NCI-H345 (cell line): Measurements from ENCODE around the gene TRIM58.

Experiments
- DNase-seq: peaks from one replicate; lab custom pipeline; 2025; lab: John Stamatoyannopoulos, UW

Gene TRIM58

GRCh38 chr1:247857069-247857984, at the start of gene TRIM58:
TRIM58 (plus strand) TSS chr1:247857187; CDS start chr1:247857247, 60 bp downstream.
- no peak for DNase-seq

- DNase-seq, result no peak
Measured at GRCh38 chr1:247812637-247813036, 44.4 kb upstream of the TRIM58 start.

- no peak for DNase-seq
Measured at GRCh38 chr1:247822060-247822459, 34.9 kb upstream of the TRIM58 start.

- no peak for DNase-seq
Measured at GRCh38 chr1:247824023-247824422, 33.0 kb upstream of the TRIM58 start, which contains the start of gene OR14A16. OR14A16 (minus strand) TSS chr1:247824119; CDS start chr1:247815729, 8,390 bp downstream.

GRCh38 chr1:247825362-247825761, 31.6 kb upstream of the TRIM58 start:
- DNase-seq, result no peak

GRCh38 chr1:247829656-247830055, 27.3 kb upstream of the TRIM58 start:
- no peak for DNase-seq

GRCh38 chr1:247833601-247834000, 23.4 kb upstream of the TRIM58 start:
- no peak for DNase-seq

- DNase-seq, result no peak
Measured at GRCh38 chr1:247840818-247841217, 16.2 kb upstream of the TRIM58 start.

- DNase-seq, result no peak
Measured at GRCh38 chr1:247841796-247842195, 15.2 kb upstream of the TRIM58 start, which contains the start of gene OR11L1. OR11L1 (minus strand) TSS chr1:247841896; CDS start chr1:247841896, 0 bp downstream.

GRCh38 chr1:247843411-247843810, 13.6 kb upstream of the TRIM58 start:
- no peak for DNase-seq

GRCh38 chr1:247845011-247845692, 11.8 kb upstream of the TRIM58 start:
- no peak for DNase-seq

GRCh38 chr1:247845693-247846017, 11.3 kb upstream of the TRIM58 start:
- no peak for DNase-seq

- DNase-seq, result no peak
Measured at GRCh38 chr1:247848346-247848745, 8.6 kb upstream of the TRIM58 start.

GRCh38 chr1:247849616-247850015, 7.4 kb upstream of the TRIM58 start:
- no peak for DNase-seq

- no peak for DNase-seq
Measured at GRCh38 chr1:247854899-247855545, 2.0 kb upstream of the TRIM58 start.

GRCh38 chr1:247855911-247856310, 1.1 kb upstream of the TRIM58 start:
- DNase-seq, result no peak

GRCh38 chr1:247857985-247858619, 1.1 kb downstream of the TRIM58 start:
- DNase-seq, result no peak

- DNase-seq, result no peak
Measured at GRCh38 chr1:247862756-247863155, 5.8 kb downstream of the TRIM58 start.

- no peak for DNase-seq
Measured at GRCh38 chr1:247864644-247865043, 7.7 kb downstream of the TRIM58 start.

- no peak for DNase-seq
Measured at GRCh38 chr1:247865416-247865815, 8.4 kb downstream of the TRIM58 start.

GRCh38 chr1:247883346-247883745, 26.4 kb downstream of the TRIM58 start:
- DNase-seq, result no peak

- DNase-seq, result no peak
Measured at GRCh38 chr1:247884797-247885413, 27.9 kb downstream of the TRIM58 start.
